HepG2 (cell line): ENCODE measurements around the gene RASSF6.

Experiments used
- STAT6 ChIP-seq: sonication (generic); formaldehyde crosslinking; IDR thresholded peaks from 2 replicates; pipeline ENCODE4 v1.4.0; 2020; ENCODE audit warnings: missing genetic modification reagents, mild to moderate bottlenecking, borderline replicate concordance
- ZMAT3 ChIP-seq: sonication (generic); formaldehyde crosslinking; conservative IDR thresholded peaks from 2 replicates; pipeline ENCODE4 v1.7.0; 2021; ENCODE audit warnings: missing genetic modification reagents
- ZNF280B ChIP-seq: sonication (generic); formaldehyde crosslinking; IDR thresholded peaks from 2 replicates; pipeline ENCODE4 v1.5.0; 2020; ENCODE audit warnings: missing genetic modification reagents, mild to moderate bottlenecking, borderline replicate concordance

- TF ChIP-seq ZNF280B (no peak), ZMAT3 (CRISPR knock-in tag) (no peak), STAT6 (CRISPR knock-in tag) (no peak)
Measured at GRCh38 chr4:73613130-73613529, 7.1 kb downstream of the RASSF6 start.
